Activated T-cell treated with anti-CD3 and anti-CD28 coated beads for 24 hours (primary cell): Measurements from ENCODE around the gene AGBL1.
"Not testable (repeated sequence)": the region's sequence is repeated elsewhere in the genome, so short reads cannot be mapped to it uniquely, and the experiment has no call there.

Experiments
- DNase-seq: peaks from one replicate; pipeline ENCODE4 v3.0.0-alpha.2; 2020; ENCODE audit warnings: low read depth

The AGBL1 gene

DNA sequence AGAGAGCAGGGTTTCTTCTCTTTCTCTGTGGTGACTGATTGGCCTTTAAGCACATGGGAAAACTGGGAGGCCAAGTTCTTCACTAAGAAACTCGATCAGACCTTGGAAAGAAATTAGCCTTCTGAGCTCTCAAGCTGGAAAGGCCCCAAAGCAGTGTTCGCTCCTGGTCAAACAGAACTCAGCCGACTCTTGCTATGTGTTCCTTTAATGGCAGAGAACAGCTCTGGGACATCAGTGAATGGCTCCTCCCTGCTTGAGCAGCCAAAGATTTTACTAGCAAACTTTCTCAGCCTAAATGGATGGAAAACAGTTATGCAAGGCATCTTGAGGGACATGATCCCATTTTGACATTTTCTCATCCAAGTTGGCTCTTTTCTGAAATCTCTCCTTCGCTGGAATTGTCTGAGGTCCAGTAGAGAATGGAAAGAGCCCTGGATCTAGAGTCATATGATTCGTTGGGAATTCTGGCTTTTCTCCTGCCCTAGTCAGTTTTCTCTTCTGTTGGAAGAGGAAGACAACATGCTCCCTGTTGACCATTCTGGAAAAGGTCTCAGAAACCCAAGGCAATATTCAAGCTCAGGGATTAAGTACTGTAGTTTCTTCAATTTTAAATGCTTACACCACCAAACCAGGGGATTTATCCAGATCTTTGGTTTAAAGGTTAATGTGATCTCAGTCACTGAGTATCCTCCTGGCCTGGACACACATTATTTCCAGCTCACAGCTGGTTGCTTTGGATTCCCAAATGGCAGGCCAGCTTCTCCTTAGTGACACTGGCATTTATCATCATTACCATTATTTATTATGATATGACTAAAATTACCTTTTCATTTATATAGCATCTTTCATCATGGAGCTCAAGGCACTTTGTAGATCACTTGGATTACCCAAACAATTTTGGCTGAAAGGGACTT lies 319.6 kb downstream of the AGBL1 start:
- no peak for DNase-seq

DNA sequence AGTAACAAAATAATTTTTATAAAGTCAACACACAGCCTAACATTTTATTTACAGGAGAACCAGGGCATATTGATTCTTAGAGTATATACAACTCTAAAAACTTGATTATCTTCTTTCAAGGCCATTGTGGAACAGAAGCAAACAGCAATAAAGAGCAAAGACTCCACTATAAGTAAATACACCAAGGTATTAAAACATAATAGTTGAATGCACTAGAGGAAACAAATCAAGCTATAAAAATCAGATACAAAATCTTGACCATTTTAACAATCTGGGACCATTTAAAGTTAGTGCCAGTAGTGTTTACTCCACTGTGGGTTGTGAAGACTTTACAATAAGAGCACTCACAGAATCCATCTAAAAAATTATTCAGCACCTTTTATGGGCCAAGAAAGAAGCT lies 323.6 kb downstream of the AGBL1 start:
- no peak for DNase-seq

DNA sequence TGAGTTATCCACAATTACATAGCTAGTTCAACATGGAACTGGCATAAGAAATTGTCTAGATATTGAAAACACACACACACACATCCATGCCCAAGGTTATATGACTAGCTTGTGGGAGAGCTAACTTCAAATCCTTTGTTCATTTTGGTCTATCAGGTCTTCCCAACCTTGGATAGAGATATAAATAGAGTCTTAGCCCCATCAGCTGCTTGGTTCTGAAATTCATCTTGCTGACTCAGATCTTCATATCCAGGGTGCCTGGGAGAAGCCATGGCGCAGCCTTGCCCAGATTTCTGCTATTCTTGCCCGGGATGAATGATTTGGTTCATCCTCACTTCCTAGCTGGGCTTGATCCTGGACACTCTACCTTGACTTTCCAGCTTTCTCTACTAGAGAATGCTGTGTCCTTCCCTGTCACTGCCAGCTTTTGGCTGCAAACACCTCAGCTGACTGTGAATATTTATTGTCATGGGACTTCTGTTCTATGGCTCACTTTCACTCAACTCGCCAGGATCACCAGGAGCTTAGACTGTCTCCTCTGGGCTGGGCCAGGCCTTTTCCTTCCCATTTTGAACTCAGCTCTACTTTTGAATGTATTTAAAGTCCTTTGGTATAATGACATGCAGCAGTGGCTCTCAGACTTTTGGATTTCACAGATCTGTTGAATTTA lies 324.4 kb downstream of the AGBL1 start:
- no peak for DNase-seq

DNA sequence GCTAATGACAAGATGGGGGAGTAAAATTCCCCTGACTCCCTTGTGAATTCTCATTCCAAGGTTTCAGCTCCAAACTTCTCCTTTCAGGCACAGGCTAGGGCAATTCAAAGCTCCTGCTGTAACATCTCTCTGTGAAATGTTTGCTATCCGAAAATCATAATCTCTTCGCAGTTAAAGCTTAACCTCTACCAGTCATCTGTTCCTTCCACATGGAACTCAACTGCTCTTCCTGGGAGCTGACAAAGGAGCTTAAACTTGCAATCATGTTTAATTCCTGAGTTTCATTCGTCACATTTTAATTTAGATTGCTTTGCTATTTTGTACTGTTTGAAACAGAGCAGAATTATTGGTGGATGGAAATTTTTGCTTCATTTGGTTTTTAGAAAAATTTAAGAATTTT lies 328.6 kb downstream of the AGBL1 start:
- no peak for DNase-seq

DNA sequence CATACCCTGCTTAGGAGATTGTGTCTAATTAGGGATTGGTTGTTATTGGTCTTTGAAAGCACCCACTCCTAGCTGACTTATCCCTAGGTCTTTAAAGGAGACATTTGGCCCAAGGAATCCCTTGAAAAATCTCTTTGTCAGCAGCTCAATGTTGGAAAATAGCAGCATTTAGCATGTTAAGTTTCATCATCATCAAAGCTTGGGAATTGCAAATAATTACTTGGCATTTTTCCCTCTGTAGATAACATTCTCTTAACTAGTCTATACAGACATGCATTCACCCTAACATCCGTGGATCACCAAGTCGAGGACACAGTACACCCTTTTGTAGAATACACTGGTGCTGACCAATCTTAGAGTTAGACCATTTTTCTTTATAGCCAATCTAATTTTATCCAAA lies 332.2 kb downstream of the AGBL1 start:
- no peak for DNase-seq

DNA sequence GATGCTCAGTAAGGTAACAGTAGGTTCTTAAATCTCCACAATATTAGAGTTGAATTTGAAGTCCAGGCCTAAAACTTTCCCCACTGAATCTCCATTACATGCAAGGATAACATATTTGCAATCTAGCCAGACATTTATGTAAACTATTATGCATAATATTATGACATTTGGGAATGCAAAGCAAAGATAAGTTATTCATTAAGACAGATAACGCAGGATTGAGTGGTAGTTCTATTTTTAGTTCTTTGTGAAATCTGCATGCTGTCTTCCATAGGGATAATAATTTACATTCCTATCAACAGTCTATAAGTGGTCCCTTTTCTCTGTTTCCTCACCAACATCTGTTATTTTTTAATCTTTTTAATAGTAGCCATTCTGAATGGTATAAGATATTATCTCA lies 333.5 kb downstream of the AGBL1 start:
- DNase-seq = no peak

DNA sequence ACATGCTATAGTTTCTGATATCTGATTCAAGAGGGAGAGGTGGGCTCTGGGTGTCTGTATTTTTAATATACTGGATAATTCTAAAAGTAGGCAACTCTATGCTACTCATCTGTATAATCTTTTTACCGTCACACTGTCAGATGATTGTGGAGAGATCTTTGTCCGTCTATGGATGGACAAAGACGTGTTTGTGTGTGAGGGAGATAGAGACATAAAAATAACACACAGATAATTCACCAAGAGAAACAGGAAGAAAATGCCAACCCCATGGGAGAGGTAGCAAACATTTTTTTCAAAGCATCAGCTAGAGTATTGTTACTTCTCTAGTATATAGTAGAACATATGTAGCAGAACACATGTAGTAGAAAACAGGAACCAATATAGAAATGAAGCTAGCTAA lies 346.1 kb downstream of the AGBL1 start:
- no peak for DNase-seq

DNA sequence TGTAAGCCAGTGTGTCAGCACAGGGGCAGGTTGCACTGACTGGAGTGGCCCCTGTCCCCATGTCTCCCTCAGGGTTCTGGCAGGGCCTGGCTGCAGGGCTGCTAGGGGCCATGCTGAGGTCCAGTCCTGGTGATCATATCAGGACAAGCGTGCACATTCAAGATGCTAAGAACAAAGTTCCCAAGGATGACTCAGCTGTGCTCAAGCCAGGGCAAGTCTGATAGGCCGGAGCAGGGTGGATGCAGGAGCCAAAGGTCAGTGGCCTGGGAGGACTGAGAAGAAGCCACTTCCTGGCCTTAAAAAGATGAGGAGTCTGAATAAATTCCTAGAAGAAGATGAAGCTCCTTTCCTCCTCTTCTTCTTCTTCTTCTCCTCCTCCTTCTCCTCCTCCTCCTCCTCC lies 353.2 kb downstream of the AGBL1 start:
- DNase-seq = no peak

DNA sequence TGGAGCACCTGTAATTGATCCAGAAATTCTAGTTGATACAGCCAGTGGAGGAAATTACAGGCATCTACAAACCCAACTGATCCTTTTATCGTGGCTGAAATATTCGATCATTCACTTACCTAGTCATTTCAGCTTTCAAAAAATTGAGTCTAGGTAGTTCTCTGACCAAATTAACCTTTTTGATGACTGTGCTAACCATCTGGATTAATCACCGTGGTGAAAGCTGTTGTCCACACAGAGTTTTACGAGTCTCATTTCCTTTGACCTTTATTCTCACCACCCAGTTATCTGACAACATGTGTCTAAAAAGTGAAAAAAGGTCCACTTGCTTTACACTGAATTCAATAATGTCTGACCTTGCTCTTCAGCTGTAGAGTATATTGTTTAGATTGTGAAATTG lies 354.3 kb downstream of the AGBL1 start:
- DNase-seq = no peak

DNA sequence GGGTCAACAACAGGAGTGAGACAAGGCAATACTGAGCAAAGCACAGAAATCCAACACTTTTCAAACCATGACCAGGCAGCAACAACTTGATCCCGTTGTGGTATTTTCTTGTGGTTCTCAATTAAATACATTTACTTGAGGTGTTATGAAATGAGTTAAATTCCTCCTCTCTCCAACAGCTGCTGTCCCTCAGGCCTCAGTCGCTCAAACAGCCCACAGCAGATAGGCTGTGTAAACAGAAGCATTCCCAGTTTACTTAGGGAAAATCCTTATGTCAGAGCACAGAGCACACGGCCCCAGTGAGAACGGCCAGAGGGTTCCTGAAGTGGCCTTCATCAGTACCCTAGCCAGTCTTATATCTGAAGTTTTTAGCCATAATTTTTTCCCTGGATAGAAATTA lies 359.9 kb downstream of the AGBL1 start:
- no peak for DNase-seq

DNA sequence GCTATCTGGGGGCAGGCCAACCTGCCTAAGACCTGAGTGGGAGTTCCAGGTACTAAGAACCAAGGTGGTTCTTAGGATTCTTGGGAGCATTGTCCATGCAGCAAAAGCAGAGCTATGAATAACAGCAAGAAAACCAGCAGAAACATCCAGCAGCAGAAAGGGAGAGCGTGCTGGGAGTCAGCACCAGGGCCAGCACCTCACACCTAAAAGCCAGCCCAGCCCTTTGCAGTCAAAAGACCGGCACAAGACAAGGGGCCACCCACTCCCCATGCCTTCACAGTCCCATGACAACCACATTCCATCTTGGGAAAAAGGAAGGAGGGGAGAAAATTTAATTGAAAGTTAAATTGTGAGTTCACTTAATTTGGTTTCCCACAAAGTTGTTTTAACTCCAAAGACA lies 364.9 kb downstream of the AGBL1 start:
- no peak for DNase-seq

DNA sequence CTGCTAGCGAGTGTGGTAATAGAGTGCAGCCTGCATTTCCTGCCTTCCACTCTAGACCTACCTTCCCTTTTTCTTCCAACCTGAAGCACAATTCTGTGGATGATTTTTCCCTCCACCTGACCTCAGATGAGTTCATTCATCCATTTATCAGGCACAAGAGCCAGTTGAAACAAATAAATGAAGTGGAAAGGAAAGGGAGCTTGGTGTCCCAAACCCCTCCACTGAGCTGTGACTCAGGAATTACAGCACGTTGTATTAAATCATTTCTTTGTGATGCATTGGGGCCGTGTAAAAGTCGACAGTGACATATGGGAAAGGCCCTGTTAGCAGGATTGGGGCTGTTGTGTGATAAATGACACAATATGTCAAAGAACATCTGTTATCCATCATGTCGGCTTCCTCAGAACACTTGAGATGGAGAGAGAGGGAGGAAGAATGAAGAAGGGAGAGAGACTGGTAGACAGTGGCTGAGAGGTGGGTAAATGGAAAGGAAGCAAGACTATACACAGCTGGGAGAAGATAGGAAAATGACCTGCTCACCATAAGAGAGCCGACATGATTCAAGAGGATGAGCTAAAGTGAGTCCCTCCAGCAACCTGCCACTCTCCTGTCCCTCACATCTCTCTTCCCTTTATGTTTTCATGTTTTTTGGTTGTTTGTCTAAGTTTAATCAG lies 366.0 kb downstream of the AGBL1 start:
- no peak for DNase-seq

DNA sequence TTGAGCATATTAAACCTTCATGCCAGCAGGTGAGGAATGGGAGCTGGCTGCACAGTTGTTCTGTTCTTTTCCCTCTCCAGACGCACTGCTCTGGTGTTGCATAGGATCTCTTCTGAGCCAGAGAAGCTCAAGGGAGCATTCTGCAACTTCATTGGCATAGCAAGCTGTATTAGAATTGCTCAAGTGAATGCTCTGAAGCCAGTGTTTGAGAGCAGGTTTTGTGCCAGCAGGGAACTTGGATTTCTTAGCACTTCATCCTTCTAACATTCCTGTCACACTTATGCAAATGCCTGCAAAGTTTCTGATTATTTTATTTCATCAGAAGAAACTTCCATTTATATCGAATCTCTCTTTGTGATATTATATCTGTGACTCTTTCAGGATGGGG lies 366.6 kb downstream of the AGBL1 start:
- DNase-seq = no peak

DNA sequence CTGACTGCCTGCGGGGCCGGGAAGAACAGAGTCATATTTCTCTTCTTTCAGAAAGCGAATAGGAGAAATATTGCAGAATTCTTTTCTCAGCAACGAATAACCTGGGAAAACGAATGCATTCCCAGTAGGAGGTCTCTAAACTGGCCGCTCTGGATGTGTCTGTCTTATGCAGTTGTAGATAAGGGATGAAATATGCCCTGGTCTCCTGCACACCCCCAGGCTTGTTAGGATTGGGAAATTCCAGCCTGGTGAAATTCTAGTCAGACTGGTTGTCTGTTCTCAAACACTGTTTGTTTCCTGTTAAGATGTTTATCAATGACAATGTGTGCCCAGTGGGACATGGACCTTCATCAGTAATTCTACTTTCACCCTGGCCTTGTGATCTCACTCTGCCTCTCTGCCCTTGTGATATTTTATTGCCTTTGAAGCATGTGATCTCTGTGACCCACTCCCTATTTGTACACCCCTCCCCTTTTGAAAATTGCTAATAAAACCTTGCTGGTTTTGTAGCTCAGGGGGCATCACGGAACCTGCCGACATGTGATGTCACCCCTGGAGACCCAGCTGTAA lies 385.9 kb downstream of the AGBL1 start:
- DNase-seq = not testable (repeated sequence)

DNA sequence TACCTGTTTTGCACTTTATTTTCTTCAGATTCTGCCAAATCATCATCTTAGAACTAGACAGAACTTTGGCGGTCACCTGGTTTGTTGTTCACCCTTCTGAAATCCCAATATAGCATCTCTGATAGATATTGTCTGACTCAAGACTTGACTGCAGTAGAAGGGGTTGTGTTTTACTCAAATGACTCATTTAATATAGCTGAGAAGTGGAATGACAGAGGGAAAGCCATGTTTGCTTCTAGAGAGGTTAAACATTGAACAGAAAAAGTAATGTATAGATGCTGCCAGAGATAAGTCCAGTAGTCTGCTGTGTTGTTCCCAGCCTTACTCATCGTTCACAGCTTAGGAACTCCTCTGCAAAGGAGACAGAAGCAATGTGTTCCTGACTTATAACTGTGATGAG lies 402.0 kb downstream of the AGBL1 start:
- DNase-seq = no peak

DNA sequence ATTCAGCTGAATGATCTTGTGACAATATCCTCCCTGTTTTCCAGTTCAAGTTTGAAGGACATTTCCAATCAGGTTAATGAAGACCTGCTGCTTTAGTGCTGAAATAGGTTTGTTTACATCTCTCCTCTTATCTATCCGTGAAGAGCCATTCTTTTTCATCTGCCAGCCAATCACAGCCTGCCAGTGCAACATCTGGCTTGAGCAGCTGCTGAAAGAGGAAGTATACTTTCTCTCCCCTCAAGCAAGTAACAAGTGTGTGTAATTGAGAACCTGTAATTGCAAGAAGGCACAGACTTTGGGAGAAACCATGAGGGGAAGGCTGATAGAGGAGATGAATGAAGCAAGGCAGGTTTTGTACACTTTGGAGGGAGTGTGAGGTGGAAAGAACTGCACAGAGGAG lies 404.3 kb downstream of the AGBL1 start:
- no peak for DNase-seq

DNA sequence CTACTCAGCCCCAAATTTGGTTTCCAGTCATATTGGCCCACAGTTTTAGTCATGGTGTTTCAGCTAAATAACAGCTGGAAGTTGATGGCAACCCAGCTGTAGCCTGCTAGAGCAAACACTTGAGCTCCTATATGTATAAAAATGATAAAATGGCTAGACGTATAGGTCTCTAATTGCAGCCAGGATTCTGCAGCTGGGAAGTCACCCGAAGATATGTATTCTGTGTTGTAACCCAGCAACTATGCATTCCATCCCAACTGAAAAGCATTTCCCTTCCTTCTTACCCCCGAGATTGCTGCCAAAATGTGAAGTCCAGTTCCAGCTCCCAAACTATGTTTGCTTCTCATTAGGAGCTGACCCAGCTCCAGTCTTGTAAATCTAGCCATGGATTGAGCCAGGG lies 408.4 kb downstream of the AGBL1 start:
- no peak for DNase-seq

DNA sequence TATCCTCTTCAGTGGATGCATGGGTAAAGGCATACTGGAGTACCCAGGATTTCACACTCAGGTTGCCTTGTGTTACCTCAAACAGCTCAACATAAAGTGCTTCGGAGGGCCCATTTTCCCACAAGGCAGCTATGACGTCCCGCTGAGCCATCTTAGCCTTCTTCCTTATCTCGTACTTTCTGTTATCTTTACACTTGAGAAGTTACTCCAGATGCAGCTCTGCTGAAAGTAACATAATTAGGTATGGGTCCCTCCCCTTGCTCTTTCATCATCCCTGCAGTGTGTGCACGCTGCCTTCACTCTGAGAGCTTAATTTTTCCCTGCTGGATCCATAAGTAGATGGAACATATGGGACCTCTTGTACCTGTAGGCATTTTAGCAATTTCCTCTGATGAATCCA lies 410.3 kb downstream of the AGBL1 start:
- DNase-seq = no peak

DNA sequence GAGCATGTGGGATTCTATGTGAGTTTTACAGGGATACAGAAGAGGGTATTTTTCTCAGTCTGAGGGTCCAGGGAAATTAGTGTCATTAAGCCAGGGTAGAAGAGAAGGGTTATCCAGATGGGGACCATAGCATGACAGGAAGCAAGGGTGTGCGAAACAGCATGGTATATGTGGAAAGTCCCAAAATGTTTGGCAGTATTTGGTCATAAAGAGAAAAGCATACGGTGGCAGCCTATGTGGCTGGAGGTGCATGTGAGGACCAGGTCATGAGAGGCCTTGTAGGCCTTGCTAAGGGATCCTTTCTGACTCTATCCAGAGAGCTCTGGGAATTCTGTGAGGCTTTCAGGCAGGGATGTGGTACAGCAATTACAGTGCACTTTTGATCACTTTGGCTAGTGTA lies 411.4 kb downstream of the AGBL1 start:
- no peak for DNase-seq

DNA sequence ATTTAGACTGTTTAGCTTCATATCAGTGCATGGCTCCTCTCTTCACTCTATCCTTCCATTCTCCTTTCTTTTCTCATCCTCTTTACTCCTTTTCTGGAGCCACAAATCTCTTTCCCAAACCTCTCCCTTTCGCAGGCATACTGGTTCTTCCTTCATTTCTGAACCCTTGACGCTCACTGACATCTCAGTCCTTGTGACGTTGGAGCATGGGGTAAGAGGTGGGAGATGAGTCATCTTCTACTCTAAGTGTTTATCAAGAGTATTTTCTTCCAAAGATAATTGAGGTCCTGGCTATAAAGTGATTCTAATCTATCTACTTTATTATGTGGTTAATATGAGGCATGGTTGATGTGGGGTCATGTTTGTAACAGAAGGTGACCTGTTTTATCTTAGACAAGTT lies 414.2 kb downstream of the AGBL1 start:
- DNase-seq = no peak

DNA sequence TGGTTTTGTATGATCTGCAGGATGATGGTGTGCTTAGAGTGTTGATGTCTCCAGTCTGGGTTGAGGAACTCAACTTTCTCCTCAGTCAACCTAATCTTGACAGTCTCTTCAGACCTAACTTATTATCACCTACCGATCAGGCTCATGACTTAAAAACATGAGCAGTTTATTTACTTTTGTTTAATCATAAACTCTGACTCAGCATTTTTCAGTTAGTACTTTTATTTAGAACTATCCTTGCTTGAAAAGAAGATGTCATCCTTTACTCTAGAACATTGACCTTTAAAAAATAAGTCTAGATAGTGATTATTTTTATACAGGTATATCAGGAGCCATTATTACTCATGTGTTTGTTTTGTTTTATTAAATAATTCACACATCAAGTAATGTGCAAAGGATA lies 414.8 kb downstream of the AGBL1 start:
- DNase-seq = no peak

DNA sequence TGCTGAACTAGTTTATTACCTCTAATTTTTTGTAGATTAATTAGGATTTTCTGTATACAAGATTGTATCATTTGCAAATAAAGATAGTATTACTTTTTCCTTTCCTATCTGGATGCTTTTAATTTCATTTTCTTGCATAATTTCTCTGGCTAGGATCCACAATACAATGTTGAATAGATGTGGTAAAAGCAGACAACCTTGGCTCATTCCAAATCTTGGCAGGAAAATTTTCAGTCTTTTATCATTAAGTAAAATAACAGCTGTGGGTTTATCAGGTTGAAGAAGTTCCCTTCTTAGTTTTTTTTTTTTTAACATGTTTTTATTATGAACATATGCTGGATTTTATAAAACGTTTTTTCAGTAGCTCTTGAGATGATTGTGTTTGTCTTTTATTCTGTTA lies 422.6 kb downstream of the AGBL1 start:
- no peak for DNase-seq

DNA sequence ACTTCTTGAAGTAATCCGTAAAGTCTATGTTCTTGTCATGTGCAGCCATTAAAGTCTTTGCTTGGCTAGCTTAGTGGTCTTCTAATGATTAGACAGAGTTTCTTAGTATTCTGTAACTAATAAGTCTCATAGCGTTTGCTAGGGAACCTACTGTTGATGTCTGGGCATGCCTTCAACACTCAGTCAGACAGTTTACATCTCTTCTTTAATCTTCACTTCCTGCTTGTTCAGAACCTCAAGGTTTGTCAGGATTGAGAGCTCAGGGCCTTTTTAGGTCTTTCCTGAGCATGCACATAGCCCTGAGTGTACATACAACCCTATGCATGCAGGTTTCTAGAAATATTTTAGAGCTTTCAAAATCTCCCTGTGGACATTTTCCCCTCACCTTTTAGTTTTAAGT lies 426.3 kb downstream of the AGBL1 start:
- no peak for DNase-seq
